ENCODE data around the gene PIM2. TPM values are rescaled to one million over a fixed set of nuclear protein-coding genes. Genes with fewer than 3 reads are reported as not detected.

PIM2 gene
- total and polyA plus RNA-seq, 9 of the 15 experiments (the other 6 are each of a cell fraction or from before 2014, with no cell fraction given) = 67.6 to 191 (median 108) TPM

DNA sequence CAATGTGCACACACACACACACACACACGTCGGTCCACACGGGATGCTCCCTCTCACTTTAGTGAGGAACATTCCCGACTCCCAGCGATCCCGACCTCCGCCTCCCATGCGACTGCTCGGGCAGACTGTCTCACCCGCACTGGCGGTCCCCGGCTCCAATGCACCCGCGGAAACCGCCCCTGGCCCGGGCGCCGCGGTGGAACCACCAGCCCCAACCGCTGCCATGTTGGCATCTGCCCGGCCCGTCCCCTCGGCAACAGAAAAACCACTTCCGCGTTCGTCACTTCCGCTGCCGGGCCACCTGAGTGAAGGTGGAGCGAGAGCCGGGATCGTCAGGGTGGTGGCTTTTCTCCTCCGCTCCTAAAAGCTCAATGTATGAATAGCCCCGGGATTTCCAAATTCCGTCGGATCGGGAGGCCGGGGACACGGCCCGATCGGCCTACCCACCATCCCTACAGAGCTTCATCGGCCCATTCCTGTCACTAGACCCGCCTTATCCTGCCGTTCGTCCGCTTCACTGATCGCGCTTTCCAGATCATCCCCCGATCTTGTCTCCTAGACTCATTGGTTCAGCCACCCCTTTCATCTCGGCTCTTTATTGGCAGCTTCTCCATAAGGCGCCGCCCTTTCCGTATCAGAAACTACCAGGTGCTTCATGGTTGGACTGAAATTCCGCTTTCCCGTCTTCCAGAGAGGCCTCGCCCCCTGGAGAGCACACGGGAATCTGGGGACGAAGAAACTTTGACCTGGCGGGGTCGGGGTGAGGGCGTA lies 7.2 kb downstream of the PIM2 start, which contains the start of gene SLC35A2:
Gene SLC35A2 (minus strand): TSS at position 235 of the 771 bp plus-strand sequence. CDS start 10 bp downstream, at position 225.
- POLR2A ChIA-PET = interaction anchor here (0.6 to 3.1 kb wide), 6 partner anchors 8 to 110 kb away, joined by 3 to 13 read pairs (median 4); partner anchors contain the start of genes HDAC6, PQBP1 and TIMM17B
- BruUV-seq (replicated peaks) = no TSS peak
- in situ Hi-C loops (cut with MboI) = no loop called here
- intact Hi-C loops (cut with micrococcal nuclease) = loop anchor here (5.0 to 10.0 kb wide), 2 partner anchors 149 to 277 kb away; partner anchors contain the start of gene GLOD5
- under 1% methylated on average over 36 of the region's 60 CpGs for WGBS (ENCODE audit: insufficient coverage, low coverage, missing lambda C conversion rate)
- Histone ChIP-seq H3K36me3 (ENCODE audit: control insufficient read depth, insufficient read depth, low read length) (peaks cover 64% of the 10 kb centered on the region), H3K27ac (ENCODE audit: extremely low read depth, low read depth, low read length) (peak within 1 kb of the TSS; percentile 89), H3K27me3 (ENCODE audit: control insufficient read depth in 2 of 2, insufficient read depth in 2 of 2, low read length in 2 of 2) (no peaks in the 10 kb centered on the region), H3K4me2 (ENCODE audit: insufficient read depth, low read length) (peak within 1 kb of the TSS; percentile 100), H3K79me2 (ENCODE audit: control insufficient read depth, insufficient read depth, low read length) (peaks cover 51% of the 10 kb centered on the region), H3K4me1 (replicated peaks in 1 of 2; ENCODE audit: control insufficient read depth in 2 of 2, insufficient read depth in 2 of 2, low read length in 2 of 2) (peaks cover 30 to 34% of the 10 kb centered on the region in 2 experiments), H3K9me3 (replicated peaks; ENCODE audit: control insufficient read depth, insufficient read depth, low read depth, low read length) (no peaks in the 10 kb centered on the region), H3K4me3 (peak within 1 kb of the TSS; percentile 92), H3K9ac (ENCODE audit: insufficient read depth in 1 of 2, low read depth in 2 of 2, low read length in 2 of 2) (peak within 1 kb of the TSS; percentile 85 to 95), H3K9me1 (ENCODE audit: control insufficient read depth, insufficient read depth, low read length) (no peaks in the 10 kb centered on the region), H4K20me1 (replicated peaks; ENCODE audit: control insufficient read depth, insufficient read depth, low read length) (peaks cover 31% of the 10 kb centered on the region), H2AFZ (ENCODE audit: low read depth, low read length) (peak within 1 kb of the TSS; percentile 71)
- peak; percentile 70 to 88 (median 76) for DNase-seq (ENCODE audit: extremely low read depth in 1 of 4, low spot score in 3 of 4)
- CTCF ChIA-PET (ENCODE audit: low intra/inter-chr PET ratio) = no interaction called here
- FAIRE-seq = peak; percentile 88
- peak; percentile 91 for ATAC-seq
- TF ChIP-seq ZFP30 (CRISPR knock-in tag; IDR thresholded peaks at IDR 0.05; ENCODE audit: borderline replicate concordance) (no peak), ZNF124 (CRISPR knock-in tag; IDR thresholded peaks at IDR 0.05) (no peak), ZNF143 (CRISPR knock-in tag; IDR thresholded peaks at IDR 0.05) (no peak), PCBP2 (IDR thresholded peaks at IDR 0.05; ENCODE audit: low read depth, low read length, poor library complexity, severe bottlenecking) (no peak), DMBX1 (CRISPR knock-in tag; IDR thresholded peaks at IDR 0.05; ENCODE audit: borderline replicate concordance) (no peak), SIN3A (IDR thresholded peaks at IDR 0.05; ENCODE audit: borderline replicate concordance in 2 of 2, control insufficient read depth in 1 of 2, low read depth in 2 of 2, low read length in 2 of 2) (peak; percentile 81 to 84; a peak in 2 of 4 replicates), ZNF311 (CRISPR knock-in tag; IDR thresholded peaks at IDR 0.05) (no peak), MAZ (CRISPR knock-in tag; conservative IDR thresholded peaks at IDR 0.05 in 1 of 2, IDR thresholded peaks at IDR 0.05 in 1 of 2) (0 out of 4 replicates have a peak, but pooled peaks of 1 of the 2 experiments have one; percentile 39), NCOA4 (IDR thresholded peaks at IDR 0.05; ENCODE audit: partially characterized antibody) (no peak), SMARCE1 (IDR thresholded peaks at IDR 0.05) (no peak), LCOR (CRISPR knock-in tag; IDR thresholded peaks at IDR 0.05) (no peak)
- TF ChIP-seq, protein P1, sequence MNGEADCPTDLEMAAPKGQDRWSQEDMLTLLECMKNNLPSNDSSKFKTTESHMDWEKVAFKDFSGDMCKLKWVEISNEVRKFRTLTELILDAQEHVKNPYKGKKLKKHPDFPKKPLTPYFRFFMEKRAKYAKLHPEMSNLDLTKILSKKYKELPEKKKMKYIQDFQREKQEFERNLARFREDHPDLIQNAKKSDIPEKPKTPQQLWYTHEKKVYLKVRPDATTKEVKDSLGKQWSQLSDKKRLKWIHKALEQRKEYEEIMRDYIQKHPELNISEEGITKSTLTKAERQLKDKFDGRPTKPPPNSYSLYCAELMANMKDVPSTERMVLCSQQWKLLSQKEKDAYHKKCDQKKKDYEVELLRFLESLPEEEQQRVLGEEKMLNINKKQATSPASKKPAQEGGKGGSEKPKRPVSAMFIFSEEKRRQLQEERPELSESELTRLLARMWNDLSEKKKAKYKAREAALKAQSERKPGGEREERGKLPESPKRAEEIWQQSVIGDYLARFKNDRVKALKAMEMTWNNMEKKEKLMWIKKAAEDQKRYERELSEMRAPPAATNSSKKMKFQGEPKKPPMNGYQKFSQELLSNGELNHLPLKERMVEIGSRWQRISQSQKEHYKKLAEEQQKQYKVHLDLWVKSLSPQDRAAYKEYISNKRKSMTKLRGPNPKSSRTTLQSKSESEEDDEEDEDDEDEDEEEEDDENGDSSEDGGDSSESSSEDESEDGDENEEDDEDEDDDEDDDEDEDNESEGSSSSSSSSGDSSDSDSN (IDR thresholded peaks at IDR 0.05; ENCODE audit: borderline replicate concordance in 1 of 2, low read depth in 2 of 2, low read length in 2 of 2) = no peak
- TF ChIP-seq, protein P2, sequence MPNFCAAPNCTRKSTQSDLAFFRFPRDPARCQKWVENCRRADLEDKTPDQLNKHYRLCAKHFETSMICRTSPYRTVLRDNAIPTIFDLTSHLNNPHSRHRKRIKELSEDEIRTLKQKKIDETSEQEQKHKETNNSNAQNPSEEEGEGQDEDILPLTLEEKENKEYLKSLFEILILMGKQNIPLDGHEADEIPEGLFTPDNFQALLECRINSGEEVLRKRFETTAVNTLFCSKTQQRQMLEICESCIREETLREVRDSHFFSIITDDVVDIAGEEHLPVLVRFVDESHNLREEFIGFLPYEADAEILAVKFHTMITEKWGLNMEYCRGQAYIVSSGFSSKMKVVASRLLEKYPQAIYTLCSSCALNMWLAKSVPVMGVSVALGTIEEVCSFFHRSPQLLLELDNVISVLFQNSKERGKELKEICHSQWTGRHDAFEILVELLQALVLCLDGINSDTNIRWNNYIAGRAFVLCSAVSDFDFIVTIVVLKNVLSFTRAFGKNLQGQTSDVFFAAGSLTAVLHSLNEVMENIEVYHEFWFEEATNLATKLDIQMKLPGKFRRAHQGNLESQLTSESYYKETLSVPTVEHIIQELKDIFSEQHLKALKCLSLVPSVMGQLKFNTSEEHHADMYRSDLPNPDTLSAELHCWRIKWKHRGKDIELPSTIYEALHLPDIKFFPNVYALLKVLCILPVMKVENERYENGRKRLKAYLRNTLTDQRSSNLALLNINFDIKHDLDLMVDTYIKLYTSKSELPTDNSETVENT (CRISPR knock-in tag; IDR thresholded peaks at IDR 0.05) = 0 out of 2 replicates have a peak, but pooled peaks have one; percentile 19
- TF ChIP-seq, protein P3, sequence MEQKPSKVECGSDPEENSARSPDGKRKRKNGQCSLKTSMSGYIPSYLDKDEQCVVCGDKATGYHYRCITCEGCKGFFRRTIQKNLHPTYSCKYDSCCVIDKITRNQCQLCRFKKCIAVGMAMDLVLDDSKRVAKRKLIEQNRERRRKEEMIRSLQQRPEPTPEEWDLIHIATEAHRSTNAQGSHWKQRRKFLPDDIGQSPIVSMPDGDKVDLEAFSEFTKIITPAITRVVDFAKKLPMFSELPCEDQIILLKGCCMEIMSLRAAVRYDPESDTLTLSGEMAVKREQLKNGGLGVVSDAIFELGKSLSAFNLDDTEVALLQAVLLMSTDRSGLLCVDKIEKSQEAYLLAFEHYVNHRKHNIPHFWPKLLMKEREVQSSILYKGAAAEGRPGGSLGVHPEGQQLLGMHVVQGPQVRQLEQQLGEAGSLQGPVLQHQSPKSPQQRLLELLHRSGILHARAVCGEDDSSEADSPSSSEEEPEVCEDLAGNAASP (IDR thresholded peaks at IDR 0.05) = no peak

Measured in K562 (cell line).